BJ (cell line): ENCODE results near the gene SYDE2. TPM values are rescaled to one million over a fixed set of nuclear protein-coding genes. Genes with fewer than 3 reads are reported as not detected.

Experiments used
- CTCF ChIA-PET: fragments of 350-600 bp; formaldehyde crosslinking; extraction: SDS; loops from one replicate; lab custom pipeline; 2021; ENCODE audit warnings: antibody characterized with exemption, inconsistent platforms; lab: Yijun Ruan, JAX
- POLR2A ChIA-PET: fragments of 300-600 bp; sonication (Branson Sonifier 250); formaldehyde crosslinking; extraction: SDS; loops from one replicate; lab custom pipeline; 2021; ENCODE audit warnings: antibody characterized with exemption; lab: Charles Lee
- DNase-seq: peaks from one replicate; pipeline ENCODE4 v3.0.0-alpha.2; 2011; ENCODE audit warnings: low read depth
- H3K27me3 ChIP-seq: 2 replicates; pipeline ENCODE4 v1.6.0; 2011; ENCODE audit warnings: low read length; ENCODE audit not compliant: control insufficient read depth, insufficient read depth
- H3K36me3 ChIP-seq: 2 replicates; pipeline ENCODE4 v1.5.1; 2011; ENCODE audit warnings: low read length; ENCODE audit not compliant: control insufficient read depth, insufficient read depth
- H3K4me3 ChIP-seq: 2 replicates; pipeline ENCODE4 v1.5.1; 2011; ENCODE audit warnings: low read depth, mild to moderate bottlenecking, control low read depth, low read length
- polyA plus RNA-seq: library from polyadenylated mRNA; depleted of rRNA; stranded (reverse); fragments of >200 nt; gene quantifications from 2 replicates; pipeline ENCODE4 v1.2.3, GENCODE V29; 2011
- TF ChIP-seq, protein P1 (sequence below): IDR thresholded peaks from 2 replicates; pipeline ENCODE4 v1.5.1; 2011; ENCODE audit warnings: low read depth, mild to moderate bottlenecking, control low read depth, inconsistent platforms, low read length, moderate library complexity; ENCODE audit not compliant: insufficient read depth

SYDE2 gene
- polyA plus RNA-seq, 1 experiment: 4.4 TPM

DNA sequence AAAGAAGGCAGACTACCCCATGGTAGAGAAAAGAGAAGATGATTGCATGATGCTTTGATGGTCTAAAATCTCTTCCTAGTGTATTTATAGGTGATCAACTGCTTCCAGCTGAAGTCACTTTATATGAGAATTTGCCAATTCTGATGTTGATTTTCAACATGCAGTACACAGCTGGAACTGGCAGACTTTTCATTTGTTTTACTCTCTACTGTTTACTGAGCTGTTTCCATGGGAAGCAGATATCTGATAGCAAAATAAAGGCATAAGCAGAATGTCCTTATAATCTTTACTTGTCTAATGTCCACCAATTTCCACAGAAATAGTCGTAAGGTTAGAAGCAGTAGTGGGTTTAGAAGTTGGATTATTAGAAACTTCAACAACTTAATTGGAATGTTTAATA lies 74.9 kb downstream of the SYDE2 start:
- Histone ChIP-seq H3K27me3 (no peaks in the 10 kb centered on the region), H3K4me3 (no peak overlapping the region), H3K36me3 (no peaks in the 10 kb centered on the region)
- ChIA-PET POLR2A (no interaction called here), CTCF (interaction anchor here (0.8 to 1.4 kb wide), 2 partner anchors 8 to 114 kb away, joined by 3 read pairs; no protein-coding TSS in a partner anchor)
- no peak for DNase-seq
- TF ChIP-seq, protein P1, sequence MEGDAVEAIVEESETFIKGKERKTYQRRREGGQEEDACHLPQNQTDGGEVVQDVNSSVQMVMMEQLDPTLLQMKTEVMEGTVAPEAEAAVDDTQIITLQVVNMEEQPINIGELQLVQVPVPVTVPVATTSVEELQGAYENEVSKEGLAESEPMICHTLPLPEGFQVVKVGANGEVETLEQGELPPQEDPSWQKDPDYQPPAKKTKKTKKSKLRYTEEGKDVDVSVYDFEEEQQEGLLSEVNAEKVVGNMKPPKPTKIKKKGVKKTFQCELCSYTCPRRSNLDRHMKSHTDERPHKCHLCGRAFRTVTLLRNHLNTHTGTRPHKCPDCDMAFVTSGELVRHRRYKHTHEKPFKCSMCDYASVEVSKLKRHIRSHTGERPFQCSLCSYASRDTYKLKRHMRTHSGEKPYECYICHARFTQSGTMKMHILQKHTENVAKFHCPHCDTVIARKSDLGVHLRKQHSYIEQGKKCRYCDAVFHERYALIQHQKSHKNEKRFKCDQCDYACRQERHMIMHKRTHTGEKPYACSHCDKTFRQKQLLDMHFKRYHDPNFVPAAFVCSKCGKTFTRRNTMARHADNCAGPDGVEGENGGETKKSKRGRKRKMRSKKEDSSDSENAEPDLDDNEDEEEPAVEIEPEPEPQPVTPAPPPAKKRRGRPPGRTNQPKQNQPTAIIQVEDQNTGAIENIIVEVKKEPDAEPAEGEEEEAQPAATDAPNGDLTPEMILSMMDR: no peak

DNA sequence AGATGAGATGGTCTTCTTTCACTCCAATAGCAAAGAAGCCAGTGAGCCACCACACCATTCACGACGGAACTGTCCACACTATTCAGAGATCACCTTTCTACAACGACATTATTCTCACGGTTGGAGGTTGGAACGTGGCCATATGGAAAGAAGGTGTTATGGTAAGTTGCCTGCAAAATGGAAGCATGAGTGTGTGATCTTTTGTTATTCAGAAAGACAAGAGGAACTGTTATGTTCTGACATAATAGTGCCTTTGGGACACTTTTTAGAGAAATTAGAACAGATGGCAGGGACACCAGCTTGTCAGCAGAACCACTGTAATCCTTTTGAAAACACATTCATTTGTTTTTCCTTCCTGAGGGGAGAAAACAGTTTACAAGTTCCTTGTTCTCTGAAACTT lies 76.7 kb downstream of the SYDE2 start:
- Histone ChIP-seq H3K36me3 (no peaks in the 10 kb centered on the region), H3K4me3 (no peak overlapping the region), H3K27me3 (no peaks in the 10 kb centered on the region)
- ChIA-PET POLR2A (no interaction called here), CTCF (interaction anchor here (1.2 kb wide), 1 partner anchor 15 kb away, joined by 5 read pairs; no protein-coding TSS in a partner anchor)
- DNase-seq: no peak
- TF ChIP-seq, protein P1: no peak

DNA sequence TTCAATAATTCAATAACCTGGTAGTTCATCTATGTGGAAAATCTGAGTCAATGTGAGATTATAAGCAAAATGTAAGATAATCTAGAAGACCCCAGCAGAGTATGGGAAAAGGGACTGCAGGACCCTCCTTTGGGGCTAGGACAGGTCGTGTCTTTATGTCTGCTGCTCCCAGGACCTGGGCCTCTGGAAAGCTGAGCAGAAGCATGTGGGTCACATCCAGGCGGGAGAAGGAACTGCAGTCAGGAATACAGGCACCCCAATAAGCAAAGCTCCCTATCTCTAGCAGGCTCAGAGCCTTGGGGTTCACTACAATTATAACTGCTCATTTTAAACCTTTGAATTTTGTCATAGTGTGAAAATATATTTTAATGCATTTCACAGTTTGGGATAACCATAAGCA lies 78.6 kb downstream of the SYDE2 start:
- TF ChIP-seq, protein P1: no peak
- Histone ChIP-seq H3K27me3 (no peaks in the 10 kb centered on the region), H3K36me3 (no peaks in the 10 kb centered on the region), H3K4me3 (no peak overlapping the region)
- no peak for DNase-seq
- ChIA-PET CTCF (interaction anchor here (0.9 kb wide), 1 partner anchor 13 kb away, joined by 3 read pairs; no protein-coding TSS in a partner anchor), POLR2A (no interaction called here)

DNA sequence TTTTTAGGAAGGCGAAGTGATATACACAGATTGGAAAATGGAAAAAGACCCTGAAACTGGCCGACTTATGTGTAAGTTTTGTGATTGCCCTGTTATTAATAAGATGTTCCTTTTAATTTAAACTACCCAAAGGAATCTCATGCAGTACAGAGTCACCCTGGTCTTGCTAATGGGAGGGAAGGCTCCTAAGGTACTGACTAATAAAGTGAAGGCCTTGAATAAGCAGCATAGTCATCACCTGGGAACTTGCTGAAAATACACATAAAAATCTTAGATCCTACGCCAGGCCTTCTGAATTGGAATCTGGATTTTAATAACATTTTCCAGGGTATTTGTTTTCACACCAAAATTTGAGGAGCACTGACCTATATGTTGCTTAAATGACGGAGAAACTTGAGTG lies 79.1 kb downstream of the SYDE2 start:
- ChIA-PET CTCF (interaction anchor here (0.9 kb wide), 1 partner anchor 12 kb away, joined by 3 read pairs; no protein-coding TSS in a partner anchor), POLR2A (no interaction called here)
- DNase-seq: no peak
- H3K36me3 ChIP-seq: no peaks in the 10 kb centered on the region
- no peaks in the 10 kb centered on the region for H3K27me3 ChIP-seq
- TF ChIP-seq, protein P1: no peak
- H3K4me3 ChIP-seq: no peak overlapping the region

DNA sequence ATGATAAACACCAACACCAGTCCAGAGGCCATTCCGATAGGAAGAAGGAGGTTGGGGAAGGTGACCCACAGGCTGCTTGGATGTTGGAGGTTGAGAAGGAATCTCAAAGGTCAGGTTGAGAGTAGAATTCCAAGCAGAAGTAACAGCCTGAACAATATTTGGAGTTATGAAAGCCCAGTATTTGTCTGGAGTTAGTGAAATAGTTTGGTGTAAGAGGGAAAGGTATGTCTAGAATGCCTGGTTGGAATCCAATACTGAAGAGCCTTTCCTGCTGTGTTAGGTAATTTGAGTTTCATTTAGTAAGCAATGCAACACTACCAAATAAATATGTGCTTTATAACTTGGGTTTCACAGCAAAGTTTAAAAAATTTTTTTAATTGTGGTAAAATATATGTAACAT lies 82.1 kb downstream of the SYDE2 start:
- POLR2A ChIA-PET: no interaction called here
- CTCF ChIA-PET: no interaction called here
- Histone ChIP-seq H3K27me3 (no peaks in the 10 kb centered on the region), H3K36me3 (no peaks in the 10 kb centered on the region), H3K4me3 (no peak overlapping the region)
- DNase-seq: no peak
- TF ChIP-seq, protein P1: no peak
